Prostate gland (tissue), 2 donors: ENCODE results near the gene BCAS3. TPM values are rescaled to one million over a fixed set of nuclear protein-coding genes. Genes with fewer than 3 reads are reported as not detected.
"Not testable (repeated sequence)": the region's sequence is repeated elsewhere in the genome, so short reads cannot be mapped to it uniquely, and the experiment has no call there.

ENCODE experiments used
- DNase-seq: peaks from one replicate; pipeline ENCODE4 v3.0.0-alpha.2; 2019; ENCODE audit warnings: low spot score
- H3K27ac ChIP-seq, 2 donors: fragments of 200-600 bp; sonication (generic); 2 replicates each; pipeline ENCODE4 v1.5.1; 2017 to 2019
- H3K27me3 ChIP-seq: fragments of 200-600 bp; sonication (generic); replicated peaks from 2 replicates; pipeline ENCODE4 v1.5.1; 2019; ENCODE audit not compliant: insufficient read depth
- H3K36me3 ChIP-seq, 2 donors: fragments of 200-600 bp; sonication (generic); 1 replicate in 1 of 2; 2 replicates in 1 of 2; pipeline versions ENCODE4 v1.5.1 to v1.8.1; 2017 to 2019
- H3K4me1 ChIP-seq: fragments of 200-600 bp; sonication (generic); replicated peaks from 2 replicates; pipeline ENCODE4 v1.5.1; 2019
- H3K4me3 ChIP-seq, 2 donors: fragments of 200-600 bp; sonication (generic); 2 replicates each; pipeline ENCODE4 v1.5.1; 2017 to 2019
- H3K9me3 ChIP-seq: fragments of 200-600 bp; sonication (generic); 2 replicates; pipeline ENCODE4 v1.5.1; 2017
- POLR2A ChIP-seq: fragments of 450-650 bp; IDR thresholded peaks from one replicate; pipeline ENCODE4 v1.6.1; 2016; ENCODE audit warnings: antibody characterized with exemption, mild to moderate bottlenecking
- POLR2AphosphoS5 ChIP-seq: sonication (generic); formaldehyde crosslinking; IDR thresholded peaks from one replicate; pipeline ENCODE4 v1.6.1; 2017; ENCODE audit warnings: antibody characterized with exemption
- WGBS: methylation state at CpG from one replicate; pipeline ENCODE4 v1.1.5; 2018; 5-methylcytosine and 5-hydroxymethylcytosine counted together
- intact Hi-C: fragments of 100-400 bp; cut with DNase I; formaldehyde crosslinking; loops from one replicate; pipeline ENCODE4 v1.14.2; 2022
- total RNA-seq, 2 donors: library from RNA; depleted of rRNA; stranded (reverse); fragments of >200 nt; gene quantifications; one replicate each; pipeline ENCODE4 v1.1.0, GENCODE V29; 2016
- TF ChIP-seq, protein P1 (sequence below), 4 experiments: fragments of 200-600 bp in 2 of 4; fragments of 450-650 bp in 2 of 4; sonication (generic) in 2 of 4; IDR thresholded peaks; 1 replicate in 3 of 4; 2 replicates in 1 of 4; pipeline ENCODE4 v1.5.1; 2016 to 2019; ENCODE audit warnings: antibody characterized with exemption in 4 of 4, mild to moderate bottlenecking in 2 of 4, moderate library complexity in 2 of 4

The BCAS3 gene
- total RNA-seq, 2 donors from 2014 or later: 57.8 to 93.9 TPM

DNA sequence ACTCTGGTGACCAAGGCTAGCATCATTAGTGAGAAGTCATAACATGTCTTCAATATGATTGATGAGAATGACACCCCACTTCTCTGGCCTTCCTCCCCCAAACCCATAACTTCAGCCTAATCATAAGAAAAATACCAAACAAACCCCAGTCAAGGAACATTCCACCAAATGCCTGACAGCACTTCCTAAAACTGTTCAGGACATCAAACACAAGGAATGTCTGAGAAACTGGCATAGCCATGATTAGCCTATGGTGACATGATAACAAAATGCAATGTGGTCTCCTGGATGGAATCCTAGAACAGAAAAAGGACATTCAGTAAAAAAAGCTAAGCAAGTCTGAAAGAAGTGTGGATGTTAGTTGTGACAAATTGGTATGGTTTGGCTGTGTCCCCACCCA, 749.9 kb downstream of the BCAS3 start:
- TF ChIP-seq, protein P1, sequence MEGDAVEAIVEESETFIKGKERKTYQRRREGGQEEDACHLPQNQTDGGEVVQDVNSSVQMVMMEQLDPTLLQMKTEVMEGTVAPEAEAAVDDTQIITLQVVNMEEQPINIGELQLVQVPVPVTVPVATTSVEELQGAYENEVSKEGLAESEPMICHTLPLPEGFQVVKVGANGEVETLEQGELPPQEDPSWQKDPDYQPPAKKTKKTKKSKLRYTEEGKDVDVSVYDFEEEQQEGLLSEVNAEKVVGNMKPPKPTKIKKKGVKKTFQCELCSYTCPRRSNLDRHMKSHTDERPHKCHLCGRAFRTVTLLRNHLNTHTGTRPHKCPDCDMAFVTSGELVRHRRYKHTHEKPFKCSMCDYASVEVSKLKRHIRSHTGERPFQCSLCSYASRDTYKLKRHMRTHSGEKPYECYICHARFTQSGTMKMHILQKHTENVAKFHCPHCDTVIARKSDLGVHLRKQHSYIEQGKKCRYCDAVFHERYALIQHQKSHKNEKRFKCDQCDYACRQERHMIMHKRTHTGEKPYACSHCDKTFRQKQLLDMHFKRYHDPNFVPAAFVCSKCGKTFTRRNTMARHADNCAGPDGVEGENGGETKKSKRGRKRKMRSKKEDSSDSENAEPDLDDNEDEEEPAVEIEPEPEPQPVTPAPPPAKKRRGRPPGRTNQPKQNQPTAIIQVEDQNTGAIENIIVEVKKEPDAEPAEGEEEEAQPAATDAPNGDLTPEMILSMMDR (IDR thresholded peaks at IDR 0.05): no peak
- TF ChIP-seq POLR2AphosphoS5 (no peak), POLR2A (no peak)
- H3K4me3 ChIP-seq: no peak overlapping the region

DNA sequence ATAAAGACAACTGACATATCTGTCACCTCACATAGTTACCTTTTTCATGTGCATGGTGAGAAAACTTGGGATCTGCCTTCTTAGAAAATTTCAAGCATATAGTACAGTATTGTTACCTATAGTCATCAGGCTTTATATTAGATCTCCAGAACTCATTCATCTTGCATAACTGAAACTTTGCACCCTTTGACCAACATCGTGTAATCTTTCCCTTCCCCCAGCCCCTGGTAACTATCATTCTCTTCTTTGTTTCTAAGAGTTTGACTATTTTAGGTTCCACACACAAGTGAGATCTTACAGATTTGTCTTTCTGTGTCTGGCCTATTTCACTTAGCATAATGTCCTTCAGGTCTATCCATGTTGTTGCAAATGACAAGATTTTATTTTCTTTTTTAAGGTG, 751.6 kb downstream of the BCAS3 start:
- Histone ChIP-seq H3K36me3 (no peaks in the 10 kb centered on the region), H3K4me3 (no peak overlapping the region), H3K27ac (no peak overlapping the region), H3K27me3 (no peaks in the 10 kb centered on the region), H3K4me1 (no peaks in the 10 kb centered on the region), H3K9me3 (no peaks in the 10 kb centered on the region)
- WGBS: 79% methylated on average over 1 of the region's 1 CpG
- TF ChIP-seq, protein P1 (IDR thresholded peaks at IDR 0.05): no peak
- TF ChIP-seq POLR2A (no peak), POLR2AphosphoS5 (no peak)
- no peak for DNase-seq
- intact Hi-C loops: no loop called here

More for the DNA sequence above, 749.9 kb downstream of the BCAS3 start:
- Histone ChIP-seq H3K4me1 (no peaks in the 10 kb centered on the region), H3K9me3 (no peaks in the 10 kb centered on the region), H3K27ac (no peak overlapping the region), H3K27me3 (no peaks in the 10 kb centered on the region), H3K36me3 (no peaks in the 10 kb centered on the region)
- intact Hi-C loops: no loop called here
- DNase-seq: no peak

DNA sequence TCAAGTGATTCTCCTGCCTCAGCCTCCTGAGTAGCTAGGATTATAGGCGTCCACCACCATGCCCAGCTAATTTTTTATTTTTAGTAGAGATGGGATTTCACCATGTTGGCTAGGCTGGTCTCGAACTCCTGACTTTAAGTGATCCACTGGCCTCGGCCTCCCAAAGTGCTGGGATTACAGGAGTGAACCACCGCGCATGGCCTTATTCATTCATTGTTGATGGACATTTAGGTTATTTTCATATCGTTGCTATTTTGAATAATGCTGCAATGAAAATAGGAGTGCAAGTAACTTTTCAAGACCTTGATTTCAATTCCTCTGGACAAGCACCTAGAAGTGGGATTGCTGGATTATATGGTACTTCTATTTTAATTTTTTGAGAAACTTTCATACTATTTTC, 752.2 kb downstream of the BCAS3 start:
- DNase-seq, H3K4me3 ChIP-seq, H3K27ac ChIP-seq, H3K27me3 ChIP-seq, H3K9me3 ChIP-seq, H3K36me3 ChIP-seq, intact Hi-C loops, H3K4me1 ChIP-seq: not testable (repeated sequence)
- WGBS: 94% methylated on average over 6 of the region's 6 CpGs

DNA sequence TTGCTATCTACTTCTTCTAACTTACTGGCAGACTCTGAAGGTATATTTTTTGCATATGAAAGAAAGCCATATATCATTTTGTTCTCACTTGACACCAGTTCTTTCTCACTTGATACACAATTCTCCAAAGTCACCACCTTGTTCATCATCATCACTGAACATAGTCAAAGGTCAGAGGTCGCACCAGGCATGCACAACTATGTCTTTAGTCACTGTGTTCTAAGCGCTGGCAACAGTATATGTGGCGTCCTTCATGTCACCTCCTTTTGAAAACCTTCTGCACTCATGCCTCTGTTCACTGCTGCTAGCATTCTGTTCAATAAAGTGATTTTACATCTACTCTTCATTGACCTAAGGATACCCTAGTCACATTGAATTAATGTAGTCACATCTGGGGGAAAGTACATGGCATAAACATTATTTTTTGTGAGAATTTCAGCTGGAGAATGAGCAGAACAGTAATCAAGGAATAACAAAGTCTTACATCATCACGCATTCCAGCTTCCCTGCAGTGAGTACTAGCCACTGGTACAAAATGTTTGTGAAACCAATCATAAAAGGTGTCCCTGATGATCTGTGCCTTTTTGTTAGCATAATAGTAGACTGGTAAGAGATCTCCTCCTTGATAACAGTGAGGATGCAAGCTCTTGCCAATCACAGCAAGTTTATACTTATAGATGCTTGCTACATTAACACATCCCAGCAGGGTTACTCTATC, 754.1 kb downstream of the BCAS3 start:
- intact Hi-C loops: no loop called here
- Histone ChIP-seq H3K27me3 (no peaks in the 10 kb centered on the region), H3K9me3 (no peaks in the 10 kb centered on the region), H3K27ac (no peak overlapping the region), H3K36me3 (no peaks in the 10 kb centered on the region), H3K4me3 (no peak overlapping the region), H3K4me1 (no peaks in the 10 kb centered on the region)
- TF ChIP-seq POLR2AphosphoS5 (peak; percentile 89), POLR2A (no peak)
- TF ChIP-seq, protein P1 (IDR thresholded peaks at IDR 0.05): no peak
- DNase-seq: peak; percentile 48
- WGBS: 68% methylated on average over 4 of the region's 4 CpGs

DNA sequence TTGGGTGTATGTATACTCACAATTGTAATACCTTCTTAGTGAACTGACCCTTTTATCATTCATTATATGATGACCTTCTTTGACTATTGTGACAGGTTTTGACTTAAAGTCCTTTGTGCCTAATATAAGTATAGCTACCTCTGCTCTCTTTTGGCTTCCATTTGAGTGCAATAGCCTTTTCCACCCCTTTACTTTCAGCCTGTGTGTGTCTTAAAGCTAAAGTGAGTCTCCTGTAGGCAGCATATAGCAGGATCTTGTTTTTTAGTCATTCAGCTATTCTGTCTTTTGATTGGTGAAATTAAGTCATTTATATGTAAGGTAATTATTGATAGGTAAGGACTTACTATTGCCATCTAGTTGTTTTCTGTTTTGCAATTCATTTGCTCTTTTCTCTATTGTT, 758.6 kb downstream of the BCAS3 start:
- intact Hi-C loops: no loop called here
- H3K9me3 ChIP-seq: no peaks in the 10 kb centered on the region
- no peak overlapping the region for H3K4me3 ChIP-seq
- no peaks in the 10 kb centered on the region for H3K4me1 ChIP-seq
- no peak for DNase-seq
- no peak overlapping the region for H3K27ac ChIP-seq
- H3K27me3 ChIP-seq: no peaks in the 10 kb centered on the region
- no peaks in the 10 kb centered on the region for H3K36me3 ChIP-seq
- TF ChIP-seq POLR2A: no peak
- TF ChIP-seq, protein P1 (IDR thresholded peaks at IDR 0.05): no peak
